NCI-H748 (cell line): ENCODE data around the gene REEP1.

ENCODE experiments used
- DNase-seq: peaks from one replicate; lab custom pipeline; 2025; ENCODE audit not compliant: unreplicated experiment; lab: John Stamatoyannopoulos, UW

The REEP1 gene

GRCh38 chr2:86226636-86227520 lies 110.5 kb downstream of the REEP1 start:
- DNase-seq = no peak

DNA sequence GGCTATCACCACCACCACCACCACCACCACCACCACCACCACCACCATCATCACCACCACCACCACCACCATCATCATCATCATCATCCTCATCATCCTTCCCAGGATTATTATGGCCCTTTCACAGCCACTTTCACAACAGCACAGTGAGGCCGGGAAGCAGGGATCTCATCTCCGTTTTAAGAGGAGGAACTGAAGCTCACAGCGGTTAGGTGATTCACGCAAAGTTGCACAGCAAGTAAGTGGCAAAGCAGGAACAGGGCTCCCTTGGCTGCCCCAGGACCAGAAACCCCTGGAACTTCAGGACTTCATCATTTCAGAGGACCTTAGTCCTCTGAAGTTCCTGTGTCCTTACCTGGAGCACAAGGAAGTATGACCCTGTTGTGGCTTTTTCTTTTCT lies 111.4 kb downstream of the REEP1 start:
- no peak for DNase-seq

DNA sequence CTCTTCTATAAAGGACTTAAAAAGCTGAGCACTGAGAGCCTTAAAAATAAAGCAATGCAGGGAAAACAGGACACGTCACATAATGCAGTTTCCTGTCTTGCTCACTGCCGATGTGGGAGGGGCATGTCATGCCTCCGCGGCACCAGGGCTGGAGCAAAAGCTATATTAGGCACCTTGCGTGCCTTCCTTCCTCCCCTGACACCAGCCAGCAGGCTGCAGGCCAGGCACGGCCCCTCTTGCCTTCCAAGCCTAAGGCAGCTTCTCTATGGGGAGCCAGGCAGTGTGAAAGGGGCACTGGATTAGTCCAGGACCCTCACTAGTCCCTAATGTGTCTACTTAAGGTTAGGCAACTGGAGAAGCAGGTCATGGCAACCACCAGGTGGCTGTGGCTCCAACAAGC lies 111.8 kb downstream of the REEP1 start:
- DNase-seq = no peak

DNA sequence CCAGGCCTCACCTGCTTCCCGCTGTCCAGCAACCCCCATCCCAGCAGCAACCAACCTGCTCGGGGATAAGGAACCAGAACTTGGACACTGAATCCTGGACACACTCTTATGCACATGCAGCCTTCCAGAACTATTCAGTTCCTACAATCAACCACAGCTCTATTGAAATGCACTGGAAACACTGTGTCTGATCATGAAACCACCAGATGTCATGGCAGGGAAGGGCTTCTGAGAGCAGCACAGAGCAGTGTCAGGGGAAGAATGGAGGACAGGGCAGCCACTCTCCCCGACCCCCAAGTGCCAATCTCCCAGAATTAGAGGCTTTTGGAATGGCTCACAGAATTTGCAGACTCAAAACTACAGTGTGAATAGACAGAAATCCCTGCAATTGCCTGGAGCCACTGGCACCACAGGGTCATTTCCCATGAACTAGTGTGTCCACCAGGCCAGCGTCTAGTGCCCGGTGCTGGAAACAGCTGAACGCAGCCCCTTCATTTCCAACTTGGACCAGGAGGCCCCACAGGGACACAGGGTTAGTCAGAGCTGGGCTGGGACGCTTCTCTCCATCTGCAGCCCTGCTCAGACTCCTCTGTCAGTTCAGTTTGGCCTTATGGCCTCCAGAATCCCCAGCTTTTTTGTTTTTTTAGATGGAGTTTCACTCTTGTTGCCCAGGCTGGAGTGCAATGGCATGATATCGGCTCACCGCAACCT lies 112.6 kb downstream of the REEP1 start:
- no peak for DNase-seq

DNA sequence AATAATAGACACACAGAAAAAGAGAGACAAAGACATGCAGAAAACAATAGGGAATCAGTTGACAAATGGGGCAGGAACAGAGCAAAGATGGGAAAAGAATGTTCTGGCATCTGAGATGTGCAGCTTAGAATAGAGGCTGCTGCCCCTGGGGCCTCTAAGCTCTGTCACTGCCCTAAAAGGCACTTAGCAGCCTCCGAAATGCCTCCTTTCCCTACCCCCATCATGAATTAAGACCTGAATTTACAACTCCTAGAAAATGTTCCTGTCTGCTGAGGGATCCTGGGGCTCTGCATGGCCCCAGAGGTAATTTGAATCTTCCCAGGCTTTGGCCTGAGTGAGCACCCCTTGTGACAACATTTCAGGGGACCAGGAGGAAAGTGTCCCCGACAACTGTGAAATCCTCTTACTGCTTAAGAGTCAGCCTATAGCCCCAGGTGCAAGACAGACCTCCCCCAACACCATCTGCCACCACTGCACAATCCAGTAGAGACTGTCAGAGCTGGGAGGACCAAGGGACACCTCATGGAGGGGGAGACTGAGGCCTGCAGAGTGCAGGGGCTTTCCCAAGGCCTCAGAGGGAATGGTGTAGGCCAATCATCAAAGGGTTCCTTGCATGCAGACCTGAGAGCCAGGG lies 113.4 kb downstream of the REEP1 start:
- DNase-seq = no peak

DNA sequence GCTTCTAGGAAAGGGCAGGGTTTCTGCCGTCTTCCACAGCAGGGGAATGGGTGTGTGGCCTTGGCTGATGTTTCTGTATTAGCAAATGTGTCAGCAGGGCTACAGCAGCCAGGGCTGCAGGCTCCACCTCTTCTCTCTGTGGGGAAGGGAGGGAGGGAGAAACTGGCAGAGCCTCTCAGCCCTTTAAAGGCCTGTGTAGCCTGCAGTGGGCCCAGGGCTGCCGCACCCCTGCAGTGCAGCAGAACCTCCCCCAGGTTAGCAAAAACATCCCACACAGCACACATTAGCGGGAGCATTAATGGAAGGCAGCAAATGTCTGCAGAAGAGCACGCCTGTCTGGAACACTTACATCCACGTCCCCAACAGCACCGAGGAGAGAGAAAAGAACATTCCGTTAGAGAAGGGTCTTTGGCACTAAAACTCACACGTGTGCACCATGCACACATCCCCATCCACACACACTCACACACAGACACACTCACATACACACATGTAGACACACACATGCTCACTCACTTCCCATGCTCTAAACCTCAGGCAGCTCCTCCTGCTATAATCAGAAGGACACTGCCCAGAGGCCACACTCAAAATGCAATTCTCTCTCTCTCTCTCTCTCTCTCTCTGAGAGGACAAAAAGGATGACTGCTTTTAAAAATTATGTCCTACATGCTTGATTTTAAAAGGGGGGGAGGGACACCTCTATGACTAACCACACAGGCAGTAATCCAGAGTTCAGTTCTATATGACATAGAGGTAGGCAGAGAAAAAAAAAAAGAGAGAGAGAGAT lies 114.1 kb downstream of the REEP1 start:
- DNase-seq = no peak

GRCh38 chr2:86221066-86221684 lies 116.3 kb downstream of the REEP1 start:
- peak; percentile 13 for DNase-seq

- DNase-seq = no peak
These were observed 117.5 kb downstream of the REEP1 start for GRCh38 chr2:86219896-86220295.

DNA sequence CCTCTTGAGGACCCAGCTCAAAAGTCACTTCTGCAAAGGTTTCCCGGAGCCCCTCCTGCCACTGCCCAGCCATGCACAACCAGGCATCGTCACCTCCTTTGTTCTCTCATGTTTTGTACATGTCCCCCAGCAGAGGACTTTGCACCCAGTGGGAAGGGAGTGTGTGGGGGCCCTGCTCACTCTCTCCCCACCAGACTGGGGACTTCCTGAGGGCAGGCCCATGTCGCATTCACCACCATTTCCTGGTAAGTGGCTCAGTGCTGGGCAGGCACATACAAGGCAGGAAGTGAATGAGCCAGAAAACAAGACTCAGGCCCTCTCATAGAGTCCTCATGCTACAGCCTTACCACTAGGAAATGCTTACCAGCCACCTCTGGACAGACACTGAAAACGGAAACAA lies 119.3 kb downstream of the REEP1 start:
- no peak for DNase-seq

DNA sequence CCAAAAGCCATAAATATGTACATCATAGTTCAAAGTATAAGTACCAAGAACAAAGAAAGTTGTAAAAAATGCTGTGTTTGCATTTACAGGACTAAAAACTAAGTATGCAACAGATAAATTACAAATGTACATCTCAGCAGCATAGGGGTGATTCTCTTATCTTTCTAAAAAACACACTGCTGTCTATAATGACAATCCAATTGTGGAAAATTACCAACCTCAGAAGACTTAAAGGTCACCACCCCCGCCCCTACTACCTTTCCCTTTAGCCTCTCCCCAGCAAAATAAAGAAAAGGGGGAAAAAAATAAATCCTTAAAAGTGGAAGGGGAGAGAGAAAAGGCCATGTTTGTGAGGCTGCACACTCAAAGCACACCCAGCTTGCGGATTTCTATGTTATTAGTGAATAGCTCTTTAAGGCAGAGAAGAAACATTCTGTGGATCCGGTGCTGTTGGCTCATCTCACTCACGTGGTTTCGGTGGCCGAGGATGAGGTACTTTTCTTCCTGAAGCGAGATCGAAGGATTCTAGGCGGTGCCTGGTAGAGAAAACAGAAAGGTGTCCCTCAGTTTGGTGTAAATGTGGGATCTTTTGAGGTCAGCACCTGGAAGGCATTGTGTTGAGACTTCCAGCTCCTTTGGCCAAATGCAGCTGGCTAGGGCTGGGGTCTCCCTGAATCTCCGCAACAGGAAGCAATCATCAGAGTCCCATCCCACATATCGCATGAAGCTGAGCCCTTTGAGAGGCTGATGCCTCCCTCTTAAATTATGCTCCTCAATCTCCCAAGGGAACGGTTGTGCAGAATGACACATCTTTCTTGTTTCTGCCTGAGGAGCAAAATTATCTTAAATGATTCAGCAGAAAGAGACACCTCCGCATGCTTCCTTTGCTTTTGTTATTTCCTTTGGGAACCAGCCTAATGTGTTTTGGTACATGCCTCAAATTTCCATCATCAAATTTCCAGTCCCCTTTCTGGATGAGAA lies 120.6 kb downstream of the REEP1 start:
- DNase-seq = no peak

DNA sequence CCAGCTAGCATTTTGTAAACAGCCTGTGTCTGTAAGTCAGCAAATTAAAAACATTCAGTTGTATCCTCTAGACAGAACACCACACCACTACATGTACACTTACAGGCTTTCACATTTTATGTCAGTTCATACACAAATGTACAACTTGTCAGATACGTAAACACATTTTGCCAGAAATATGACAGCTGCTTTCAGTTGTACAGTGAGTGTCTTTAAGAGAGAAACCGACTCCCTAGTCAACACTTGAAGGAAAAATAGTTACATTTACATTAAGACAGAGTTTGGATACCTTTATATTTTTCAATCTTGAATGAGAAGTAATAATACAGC lies 123.0 kb downstream of the REEP1 start:
- no peak for DNase-seq

- no peak for DNase-seq
These were observed 123.5 kb downstream of the REEP1 start for GRCh38 chr2:86213699-86214502.

GRCh38 chr2:86213056-86213455 lies 124.4 kb downstream of the REEP1 start:
- DNase-seq = no peak

- DNase-seq = no peak
These were observed 125.6 kb downstream of the REEP1 start for GRCh38 chr2:86211796-86212188.

DNA sequence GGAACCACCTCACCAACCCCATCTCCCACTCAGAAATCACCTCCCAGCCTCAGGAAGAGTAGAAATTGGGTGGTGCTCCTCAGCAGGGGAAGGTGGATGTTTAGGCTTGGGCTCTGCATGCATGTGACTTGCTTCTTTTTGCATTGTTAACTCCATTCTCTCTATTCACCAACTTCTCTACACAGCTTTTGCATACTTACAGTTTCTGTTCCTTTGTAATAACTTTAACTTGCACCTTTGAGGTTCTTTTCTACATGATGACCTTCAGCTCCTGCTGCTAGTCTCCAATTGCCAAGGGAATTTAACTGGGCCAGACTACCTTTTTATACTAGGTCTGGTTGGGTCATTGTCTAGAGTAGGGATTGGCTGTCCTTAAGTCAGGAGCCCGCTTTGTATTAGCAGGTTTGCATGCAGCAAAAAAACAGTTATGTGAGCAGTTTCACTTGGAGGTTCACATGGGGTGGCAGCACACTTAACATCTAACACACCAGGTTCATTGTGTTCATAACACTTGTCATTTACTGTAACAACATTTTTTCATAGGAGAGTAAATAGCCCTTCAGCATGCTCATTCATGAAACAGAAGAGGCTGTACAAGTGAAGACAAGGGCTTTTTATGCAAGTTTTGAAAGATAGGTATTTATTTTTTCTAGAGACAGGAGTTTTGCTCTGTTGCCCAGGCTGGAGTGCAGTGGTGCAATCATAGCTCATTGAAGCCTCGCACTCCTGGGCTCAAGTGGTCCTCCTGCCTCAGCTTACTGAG lies 126.2 kb downstream of the REEP1 start:
- DNase-seq = no peak

DNA sequence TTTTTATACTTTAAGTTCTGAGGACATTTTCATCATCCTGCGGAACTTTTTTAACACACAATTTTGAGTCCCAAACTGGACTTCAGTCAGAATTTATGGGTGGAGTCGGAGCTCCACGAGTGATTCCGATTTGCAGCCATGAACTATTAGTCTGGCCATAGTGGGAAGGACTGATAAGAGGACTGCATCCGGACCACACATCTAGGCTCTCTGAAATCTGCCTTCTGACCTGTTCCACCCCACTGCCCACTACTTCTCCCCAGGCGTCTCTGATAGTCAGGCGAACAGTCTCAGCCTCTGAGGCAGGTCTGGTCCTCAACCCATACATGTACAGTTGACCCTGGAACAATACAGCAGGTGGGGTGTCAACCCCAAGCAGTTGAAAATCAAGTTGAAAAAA lies 133.0 kb downstream of the REEP1 start:
- DNase-seq = no peak

DNA sequence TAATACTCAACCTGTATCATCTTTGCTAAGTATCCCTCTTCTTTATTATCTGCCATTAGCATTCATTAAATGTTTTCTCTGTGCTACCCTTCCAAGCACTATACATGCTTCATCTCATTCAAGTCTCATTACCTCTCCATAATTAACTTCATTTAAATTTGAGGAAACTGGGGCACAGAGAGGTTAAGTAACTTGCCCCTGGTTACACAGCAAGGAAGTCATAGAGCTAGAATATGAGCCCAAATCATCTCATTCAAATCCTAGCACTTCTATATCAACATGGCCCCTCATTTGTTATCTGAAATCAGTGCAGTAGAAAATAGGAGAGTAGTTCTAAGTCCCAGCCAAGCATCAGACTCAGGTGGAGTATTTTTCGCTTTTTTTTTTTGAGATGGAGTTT lies 133.8 kb downstream of the REEP1 start:
- no peak for DNase-seq

DNA sequence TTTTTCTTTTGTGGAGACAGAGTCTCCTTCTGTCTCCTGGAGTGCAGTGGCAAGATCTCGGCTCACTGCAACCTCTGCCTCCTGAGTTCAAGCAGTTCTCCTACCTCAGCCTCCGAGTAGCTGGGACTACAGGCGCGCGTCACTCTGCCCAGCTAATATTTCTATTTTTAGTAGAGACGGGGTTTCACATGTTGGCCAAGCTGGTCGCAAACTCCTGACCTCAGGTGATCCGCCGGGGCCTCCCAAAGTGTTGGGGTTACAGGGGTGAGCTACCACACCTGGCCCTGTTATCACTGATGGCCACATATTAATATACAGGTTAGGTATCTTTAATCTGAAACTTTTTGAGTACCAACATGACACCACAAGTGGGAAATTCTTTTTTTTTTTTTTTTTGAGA lies 134.7 kb downstream of the REEP1 start:
- no peak for DNase-seq
